HT1080 (cell line): ENCODE data around the gene ST8SIA1. TPM values are rescaled to one million over a fixed set of nuclear protein-coding genes. Genes with fewer than 3 reads are reported as not detected.
"Not testable (repeated sequence)": the region's sequence is repeated elsewhere in the genome, so short reads cannot be mapped to it uniquely, and the experiment has no call there.

Source experiments
- DNase-seq: peaks from one replicate; pipeline ENCODE4 v3.0.0-alpha.2; 2015; ENCODE audit warnings: low read depth
- total RNA-seq: library from RNA; depleted of rRNA; stranded (reverse); fragments of >200 nt; shearing (Covaris generic); gene quantifications from 2 replicates; pipeline ENCODE4 v1.2.3, GENCODE V29; 2014; rRNA removed

Gene ST8SIA1
- total RNA-seq, 1 experiment from 2014 or later, result 3.5 TPM

DNA sequence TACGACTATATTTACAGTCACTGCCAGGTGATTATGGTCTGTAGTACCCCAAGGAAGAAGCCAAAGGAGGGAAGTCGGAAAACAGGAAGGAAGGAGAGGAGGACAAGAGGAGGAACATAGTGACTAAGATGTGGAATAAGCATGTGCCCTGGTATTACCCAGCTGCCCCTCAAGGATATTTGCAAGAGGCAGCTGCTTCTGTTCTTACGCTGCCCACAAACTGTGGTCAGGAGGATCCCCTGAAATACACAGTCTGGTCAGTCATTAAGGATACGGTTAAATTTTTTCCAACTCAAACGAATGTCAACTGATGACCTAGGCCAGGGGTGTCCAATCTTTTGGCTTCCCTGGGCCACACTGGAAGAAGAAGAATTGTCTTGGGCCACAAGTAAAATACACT, 162.0 kb downstream of the ST8SIA1 start:
- no peak for DNase-seq

- DNase-seq, result no peak
Observed at GRCh38 chr12:22169376-22169775, 165.1 kb downstream of the ST8SIA1 start.

DNA sequence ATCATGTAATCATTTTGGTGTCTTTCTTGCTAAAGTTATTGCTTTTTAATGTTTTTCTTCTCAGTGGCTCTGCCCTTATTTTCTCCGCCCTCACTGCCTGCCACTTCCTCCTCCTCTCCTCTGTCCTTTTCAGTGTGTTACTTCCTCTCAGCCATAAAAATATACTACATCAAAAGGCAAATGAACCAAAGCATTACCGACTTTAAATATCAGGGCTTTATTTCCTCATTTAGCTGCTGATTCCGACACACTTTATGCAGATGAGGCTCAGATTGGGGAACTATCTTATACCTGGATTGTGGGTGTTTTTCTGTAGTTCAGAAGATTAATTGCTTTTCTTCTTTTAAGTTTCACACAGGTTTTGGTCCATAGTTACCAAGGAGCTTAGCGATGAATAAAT, 170.4 kb downstream of the ST8SIA1 start:
- DNase-seq, result no peak

GRCh38 chr12:22163594-22163993, 170.9 kb downstream of the ST8SIA1 start:
- DNase-seq, result no peak

DNA sequence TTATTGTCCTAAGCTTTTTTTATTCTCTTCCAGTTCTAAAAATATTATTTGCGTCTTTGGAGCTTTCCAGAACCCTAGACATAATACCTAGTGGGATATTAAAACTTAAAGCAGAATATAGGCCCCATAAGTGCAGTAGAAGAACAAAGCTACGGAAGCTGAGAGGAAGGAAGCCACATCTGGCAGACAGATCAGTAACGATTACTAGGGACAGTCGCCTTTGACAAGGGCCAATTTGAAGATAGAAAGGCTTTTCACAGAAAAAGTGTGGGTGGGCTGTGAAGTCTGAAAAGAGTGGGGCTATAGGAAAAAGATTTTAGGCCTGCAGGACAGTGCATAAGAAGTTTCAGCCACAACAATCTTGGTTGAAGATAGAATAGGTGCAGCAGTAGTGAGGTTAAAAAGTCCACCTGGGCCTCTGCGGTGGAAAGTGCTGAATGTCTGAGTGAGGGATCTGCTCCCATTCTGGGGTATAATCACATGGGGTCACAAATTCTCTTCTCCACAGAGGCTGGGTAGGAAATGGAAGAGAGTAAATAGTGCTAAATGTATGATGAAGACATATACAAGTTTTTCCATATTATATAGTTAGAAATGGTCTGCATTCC, 174.0 kb downstream of the ST8SIA1 start:
- no peak for DNase-seq

DNA sequence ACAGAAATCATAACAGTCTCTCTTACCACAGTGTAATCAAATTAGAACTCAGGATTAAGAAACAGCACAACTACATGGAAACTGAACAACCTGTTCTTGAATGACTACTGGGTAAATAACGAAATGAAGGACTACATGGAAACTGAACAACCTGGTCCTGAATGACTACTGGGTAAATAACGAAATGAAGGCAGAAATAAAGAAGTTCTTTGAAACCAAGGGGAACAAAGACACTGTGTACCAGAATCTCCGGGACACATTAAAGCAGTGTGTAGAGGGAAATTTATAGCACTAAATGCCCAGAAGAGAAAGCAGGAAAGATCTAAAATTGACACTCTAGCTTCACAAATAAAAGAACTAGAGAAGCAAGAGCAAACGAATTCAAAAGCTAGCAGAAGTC, 185.2 kb downstream of the ST8SIA1 start:
- not testable (repeated sequence) for DNase-seq

DNA sequence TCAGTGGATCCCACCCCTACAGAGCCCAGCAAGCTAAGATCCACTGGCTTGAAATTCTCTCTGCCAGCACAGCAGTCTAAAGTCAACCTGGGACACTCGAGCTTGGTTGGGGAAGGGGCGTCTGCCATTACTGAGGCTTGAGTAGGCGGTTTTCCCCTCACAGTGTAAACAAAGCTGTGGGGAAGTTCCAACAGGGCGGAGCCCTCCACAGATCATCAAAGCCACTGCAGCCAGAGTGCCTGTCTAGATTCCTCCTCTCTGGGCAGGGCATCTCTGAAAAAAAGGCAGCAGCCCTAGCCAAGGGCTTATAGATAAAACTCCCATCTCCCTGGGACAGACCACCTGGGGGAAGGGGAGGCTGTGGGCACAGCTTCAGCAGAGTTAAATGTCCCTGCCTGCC, 187.8 kb downstream of the ST8SIA1 start:
- DNase-seq, result not testable (repeated sequence)

Other genes starting within 250 kb of the ST8SIA1 start
- gene C2CD5, start 209.8 kb upstream of the ST8SIA1 start, total RNA-seq, result 17.3 and 36.5 TPM in 2 replicates